GM19468 (cell line): ENCODE measurements around the gene ENAH.
"Not testable (repeated sequence)": the region's sequence is repeated elsewhere in the genome, so short reads cannot be mapped to it uniquely, and the experiment has no call there.

Experiments used
- ATAC-seq: cut with Tn5 transposase; IDR thresholded peaks from one replicate; pipeline ENCODE4 v1.9.1; 2021; ENCODE audit warnings: mild to moderate bottlenecking, moderate library complexity, moderate number of reproducible peaks; ENCODE audit not compliant: unreplicated experiment; ENCODE audit errors: extremely low read depth

ENAH gene

DNA sequence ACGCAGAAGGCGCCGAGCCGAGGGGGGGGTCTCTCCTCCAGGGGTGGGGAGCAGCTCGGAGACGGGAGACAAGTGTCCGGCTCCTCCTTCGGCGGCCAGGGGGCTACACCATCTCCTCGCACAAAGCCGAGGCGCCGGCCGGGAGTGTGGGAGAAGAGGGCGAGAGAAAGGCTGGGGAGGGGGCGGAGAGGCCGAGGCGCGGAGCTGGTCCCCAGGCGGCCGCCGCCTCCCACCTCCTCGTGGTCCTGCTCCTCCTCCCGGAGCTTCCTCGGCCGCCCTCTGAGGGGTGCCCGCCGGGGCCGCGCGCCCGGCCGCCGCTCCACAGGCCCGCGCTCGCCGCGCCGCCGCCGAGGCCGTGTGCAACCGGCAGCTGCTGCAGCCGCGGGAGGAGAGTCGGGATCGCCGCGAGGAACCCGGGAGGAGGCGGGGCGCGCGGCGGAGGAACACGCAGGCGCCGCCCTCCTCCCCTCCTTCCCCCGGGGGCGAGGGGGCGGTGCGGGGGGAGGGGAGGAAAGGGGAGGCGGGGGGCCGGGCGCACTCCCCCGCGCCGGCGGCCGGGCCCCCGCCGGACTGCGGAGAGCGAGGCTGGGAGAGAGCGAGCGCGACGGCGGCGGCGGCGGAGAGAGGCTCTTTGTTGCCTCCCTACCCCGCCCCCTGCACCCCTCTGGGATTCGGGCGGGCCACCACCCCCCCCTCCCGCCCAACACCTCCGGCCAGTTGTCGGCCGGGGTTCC, at the start of gene ENAH:
Gene ENAH, minus strand, starts transcription at position 395 of the 734 bp plus-strand sequence. CDS start 433 bp downstream, outside the sequence.
- ATAC-seq, result no peak

DNA sequence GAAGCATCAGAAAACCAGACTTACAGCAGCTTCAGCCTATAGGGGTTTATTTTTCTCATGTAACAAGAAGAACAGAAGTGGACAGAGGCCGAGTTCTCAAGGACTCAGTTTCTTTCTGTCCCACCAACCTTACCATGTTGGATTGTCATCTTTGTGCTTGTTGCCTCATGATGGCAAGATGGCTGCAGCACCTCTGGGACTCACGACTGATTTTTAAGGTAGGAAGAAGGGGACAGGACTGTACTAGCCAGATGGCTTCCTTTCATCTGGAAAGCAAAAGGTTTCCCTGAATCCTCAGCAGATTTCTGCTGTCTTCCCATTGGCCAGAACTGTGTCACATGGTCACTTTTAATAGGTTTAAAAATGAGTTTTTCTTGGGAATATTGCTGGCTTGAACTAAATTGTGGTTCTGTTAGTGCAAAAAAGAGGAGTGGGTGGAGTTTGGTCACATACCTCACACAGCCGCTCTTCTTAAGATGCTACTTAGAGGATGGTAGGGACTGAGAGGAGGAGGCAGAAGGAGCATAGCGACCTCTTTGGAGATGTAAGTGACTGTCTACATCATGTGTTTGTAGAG, 48.1 kb upstream of the ENAH start:
- no peak for ATAC-seq

DNA sequence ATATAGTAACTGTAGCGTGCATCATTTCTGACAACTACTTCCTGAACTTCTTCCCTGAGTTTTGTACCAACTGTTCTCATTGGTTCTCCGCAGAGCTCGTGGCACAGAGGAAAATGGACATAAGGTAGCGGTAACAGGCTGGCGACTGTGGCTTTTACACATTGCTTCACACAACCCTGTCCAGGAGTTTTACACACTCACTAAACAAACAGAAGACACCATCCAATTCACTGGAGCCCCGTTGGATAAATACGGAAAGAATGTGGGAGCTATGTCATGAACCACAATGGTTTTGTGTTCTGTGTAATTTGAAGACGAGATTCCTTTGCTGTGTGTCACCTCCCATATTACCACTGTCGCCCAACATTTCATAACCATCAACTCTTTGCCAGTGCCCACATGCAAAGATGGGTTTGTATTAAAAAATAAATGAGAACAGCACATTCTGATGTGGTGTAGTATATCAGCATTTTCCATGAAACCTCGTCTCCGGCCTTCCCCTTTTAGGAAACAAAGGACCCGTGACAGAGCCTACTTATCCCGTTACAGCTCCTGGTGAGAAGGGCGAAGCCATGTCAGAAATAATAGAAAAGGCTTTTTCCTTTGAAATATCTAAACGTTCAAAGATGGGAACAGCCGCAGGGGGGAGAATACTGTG, 47.4 kb upstream of the ENAH start:
- ATAC-seq, result no peak

DNA sequence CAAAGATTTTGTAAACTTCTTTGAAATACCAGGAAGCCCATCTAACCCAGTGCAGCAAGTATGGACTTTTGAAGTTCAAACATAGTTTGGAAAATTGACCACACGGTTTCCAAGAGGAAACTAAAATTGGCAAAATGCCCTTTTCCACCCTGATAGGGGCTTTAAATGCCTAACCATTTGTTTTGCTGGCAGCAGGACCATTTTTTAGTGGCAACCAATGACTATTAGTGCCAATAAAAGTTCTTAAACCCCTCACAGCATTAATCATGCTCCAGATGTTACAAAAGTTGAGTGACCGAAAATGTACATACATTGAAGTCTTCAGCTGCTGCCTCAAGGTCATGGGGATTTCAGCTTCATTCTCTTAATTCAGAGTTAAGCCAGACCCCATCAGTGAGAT, 46.4 kb upstream of the ENAH start:
- ATAC-seq, result no peak

DNA sequence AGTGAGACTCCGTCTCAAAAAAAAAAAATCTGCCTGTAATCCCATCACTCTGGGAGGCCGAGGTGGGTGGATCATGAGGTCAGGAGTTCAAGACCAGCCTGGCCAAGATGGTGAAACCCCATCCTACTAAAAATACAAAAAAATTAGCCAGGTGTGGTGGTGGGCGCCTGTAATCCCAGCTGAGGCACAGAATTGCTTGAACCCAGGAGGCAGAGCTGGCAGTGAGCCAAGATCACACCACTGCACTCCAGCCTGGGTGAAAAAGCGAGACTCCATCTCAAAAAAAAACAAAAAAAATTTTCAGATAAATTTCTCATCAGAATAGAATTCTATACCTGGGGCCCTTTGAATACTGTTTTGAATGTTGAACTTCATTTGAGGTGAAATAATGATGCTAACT, 45.3 kb upstream of the ENAH start:
- not testable (repeated sequence) for ATAC-seq

DNA sequence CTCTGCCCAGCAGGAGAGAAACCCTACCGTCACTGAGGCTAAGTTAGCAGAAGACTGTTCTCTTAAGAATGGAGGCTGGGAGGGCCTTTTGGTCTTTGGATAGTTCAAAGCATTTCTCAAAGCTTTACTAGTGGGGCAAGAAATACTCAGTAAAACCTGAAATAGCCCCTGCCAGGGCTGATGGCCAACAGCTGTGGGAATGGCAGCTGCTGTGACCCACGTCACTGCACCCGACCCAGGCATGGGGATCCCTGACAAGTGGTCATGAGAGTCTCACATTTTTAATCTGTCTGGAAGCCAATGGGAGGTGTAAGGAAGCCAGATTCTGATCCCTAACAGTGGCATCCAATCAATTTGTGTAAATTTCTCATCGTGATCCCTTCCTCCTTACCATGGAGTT, 44.5 kb upstream of the ENAH start:
- ATAC-seq, result no peak

DNA sequence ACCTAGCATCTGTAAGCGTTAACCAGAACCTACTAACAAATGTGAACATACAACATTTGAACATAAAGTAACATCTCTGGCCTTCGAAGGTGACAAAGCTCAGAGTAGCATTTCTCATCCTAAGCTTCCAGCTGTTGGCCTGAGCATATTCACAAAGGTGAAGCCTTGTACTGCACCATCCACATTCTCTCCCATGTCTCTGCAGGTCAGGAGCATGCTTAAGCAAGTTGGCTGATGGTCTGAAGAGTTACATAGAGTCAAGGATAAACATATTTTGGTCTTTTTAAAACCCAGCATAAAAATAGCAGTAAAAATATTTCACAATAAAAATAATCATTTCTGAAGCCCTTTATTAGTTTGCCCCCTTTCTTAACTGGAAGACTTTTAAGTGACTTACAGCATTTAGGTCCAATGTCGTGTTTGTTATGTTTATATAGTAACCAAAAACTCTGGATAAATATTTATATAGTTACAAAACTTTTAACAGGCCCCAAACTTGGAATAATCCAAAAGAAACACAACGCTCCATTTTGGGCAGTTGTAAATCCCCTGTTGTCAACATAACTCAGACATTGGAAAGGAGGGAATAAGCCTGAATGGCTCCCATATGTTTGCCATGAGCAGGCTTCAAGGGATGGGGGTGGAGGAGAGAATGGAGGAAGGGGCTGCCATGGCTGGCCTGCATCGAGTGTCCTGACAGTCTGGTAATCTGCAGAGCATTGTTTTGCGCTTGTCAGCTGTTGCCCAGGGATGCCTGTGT, 42.8 kb upstream of the ENAH start:
- no peak for ATAC-seq

DNA sequence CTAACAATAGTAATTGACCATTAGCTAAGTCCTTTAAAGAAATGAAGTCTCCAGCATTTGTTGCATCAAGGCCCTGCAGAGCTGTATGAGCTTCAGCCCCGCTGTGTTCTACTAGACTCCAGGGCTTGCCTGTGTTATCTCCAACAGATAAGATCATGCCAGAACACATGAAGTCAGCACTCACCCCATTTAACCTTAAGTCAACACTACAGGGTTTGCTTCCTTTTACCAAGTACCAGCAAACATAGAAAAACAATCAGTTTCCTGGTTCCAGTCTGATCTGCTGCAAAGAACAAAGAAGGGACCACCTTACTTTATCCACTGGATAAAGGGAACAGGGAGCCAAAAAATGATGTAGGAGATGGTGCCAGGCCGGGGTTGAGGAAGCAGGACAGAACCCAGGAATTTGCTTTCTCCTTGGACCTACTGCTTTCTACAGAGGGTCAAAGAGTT, 41.3 kb upstream of the ENAH start:
- no peak for ATAC-seq

DNA sequence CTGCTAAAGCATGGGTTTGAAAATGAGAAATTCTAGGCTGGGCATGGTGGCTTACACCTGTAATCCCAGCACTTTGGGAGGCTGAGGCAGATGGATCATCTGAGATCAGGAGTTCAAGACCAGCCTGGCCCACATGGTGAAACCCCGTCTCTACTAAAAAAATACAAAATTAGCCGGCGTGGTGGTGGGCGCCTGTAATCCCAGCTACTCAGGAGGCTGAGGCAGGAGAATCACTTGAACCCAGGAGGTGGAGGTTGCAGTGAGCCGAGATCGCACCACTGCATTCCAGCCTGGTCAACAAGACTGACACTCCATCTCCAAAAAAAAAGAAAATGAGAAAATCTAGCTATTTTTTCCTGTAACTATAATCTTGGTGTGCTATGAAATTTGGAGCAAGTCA, 40.8 kb upstream of the ENAH start:
- ATAC-seq, result not testable (repeated sequence)

DNA sequence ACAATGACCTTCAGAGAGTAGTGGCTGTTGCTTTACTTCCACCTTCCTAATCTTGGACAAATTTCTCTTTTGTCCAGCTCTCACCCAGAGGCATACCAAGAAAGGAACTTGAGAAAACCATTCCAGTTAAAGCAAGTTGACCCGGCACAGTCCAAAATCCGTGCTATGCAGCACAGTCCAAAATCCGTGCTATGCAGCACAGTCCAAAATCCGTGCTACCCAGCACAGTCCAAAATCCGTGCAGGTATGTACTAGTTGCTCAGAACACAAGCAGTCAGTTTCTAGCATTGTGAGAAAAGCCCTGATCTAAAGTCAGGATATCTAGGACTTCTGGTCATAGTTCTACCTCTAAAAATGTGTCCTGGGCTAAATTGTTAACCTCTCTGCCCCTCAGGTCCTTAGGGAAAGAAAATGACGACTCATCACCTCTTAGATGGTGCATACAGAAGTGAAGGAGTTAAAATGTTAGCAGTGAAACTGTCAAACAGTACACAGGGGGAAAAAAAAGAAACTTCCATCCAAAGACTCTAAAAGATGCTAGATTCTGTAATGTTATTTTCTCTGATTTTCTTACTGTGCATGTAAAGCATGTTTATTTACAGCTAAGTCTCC, 40.3 kb upstream of the ENAH start:
- ATAC-seq, result no peak

DNA sequence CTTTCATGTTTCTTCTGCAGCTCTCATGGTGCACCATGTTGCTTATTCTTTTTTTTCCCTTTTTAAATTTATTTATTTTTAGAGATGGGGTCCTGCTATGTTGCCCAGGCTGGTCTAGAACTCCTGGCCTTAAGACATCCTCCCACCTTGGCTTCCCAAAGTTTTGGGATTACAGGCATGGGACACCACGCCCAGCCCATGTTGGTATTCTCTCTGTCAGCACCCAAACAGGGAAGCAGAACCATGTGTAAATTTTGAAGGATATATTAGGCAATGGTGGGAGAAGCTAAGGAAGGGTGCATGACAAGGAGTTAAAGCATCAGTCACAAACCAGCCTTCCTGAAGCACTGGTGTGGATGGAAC, 39.6 kb upstream of the ENAH start:
- no peak for ATAC-seq

DNA sequence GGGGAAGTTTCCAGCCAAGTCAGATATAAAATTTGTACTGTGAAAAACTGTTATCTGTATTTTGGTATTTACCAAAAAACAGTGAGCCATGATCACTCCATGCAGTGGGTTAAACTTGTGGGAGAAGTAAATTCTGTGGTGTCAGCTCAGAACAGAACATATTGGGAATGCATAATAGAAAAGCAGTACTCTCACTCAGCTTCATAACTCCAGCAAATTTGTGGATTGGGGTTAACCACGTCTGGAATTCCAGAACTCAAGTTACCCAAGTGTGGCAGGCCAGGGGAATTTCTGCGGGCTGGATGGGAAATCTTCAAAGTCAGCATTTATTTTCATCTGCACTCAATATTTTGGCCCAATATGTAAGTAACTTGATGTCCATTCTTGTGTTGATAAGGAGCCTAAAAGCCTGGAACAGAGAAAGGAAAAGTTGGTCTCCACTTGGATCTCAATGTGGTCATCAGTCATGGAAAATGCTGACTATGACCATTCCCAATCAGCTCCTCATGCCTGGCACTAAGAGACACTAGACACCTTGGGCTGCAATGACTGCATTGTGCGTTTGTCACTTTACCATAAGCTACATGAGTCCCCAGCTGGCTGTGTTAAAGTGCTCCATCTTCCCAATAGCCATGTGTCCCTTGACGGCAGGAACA, 39.1 kb upstream of the ENAH start:
- no peak for ATAC-seq

DNA sequence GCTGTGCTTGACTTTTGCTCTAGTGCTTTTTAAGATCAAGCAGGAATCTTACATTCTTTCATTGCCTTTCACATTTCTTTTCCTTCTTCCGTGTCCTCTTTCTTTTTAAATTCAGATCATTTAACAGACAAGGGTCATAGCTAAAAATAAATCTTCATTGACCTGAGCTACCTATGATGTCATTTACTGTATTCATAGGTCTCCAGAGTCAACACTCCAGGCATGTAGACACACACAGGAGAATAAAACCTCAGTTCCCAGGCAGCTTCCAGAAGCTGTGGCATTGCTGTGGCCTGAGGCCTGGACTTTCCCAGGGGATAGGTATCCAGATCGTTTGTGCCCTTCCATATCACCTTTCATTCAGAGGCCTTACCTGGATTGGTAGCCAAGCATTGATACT, 38.5 kb upstream of the ENAH start:
- no peak for ATAC-seq

DNA sequence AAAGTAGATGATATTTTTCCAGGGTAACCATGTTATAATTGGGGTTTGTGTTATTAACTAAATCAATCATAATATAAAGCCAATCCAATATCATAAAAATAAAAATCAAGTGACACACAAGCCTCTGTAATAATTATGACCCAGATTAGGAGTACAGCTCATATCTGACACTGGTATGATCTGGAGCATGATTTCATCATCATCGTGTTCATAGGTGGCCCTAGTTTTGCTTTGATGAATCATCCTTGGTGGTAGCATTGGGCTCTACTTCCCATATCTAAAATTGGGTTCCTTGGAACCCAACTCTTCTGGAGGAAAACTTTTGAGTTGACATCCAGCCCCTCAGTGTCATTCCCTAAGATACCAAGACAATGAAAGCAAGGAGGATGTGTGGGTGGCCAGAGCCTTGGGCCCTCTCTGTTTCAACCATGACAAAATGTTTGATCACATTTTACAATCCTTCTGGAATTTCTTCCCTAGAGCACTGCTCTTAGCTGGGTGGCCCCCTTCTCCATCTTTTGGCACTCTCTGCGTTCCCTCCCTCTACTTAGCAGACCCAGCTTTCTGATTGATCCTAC, 37.0 kb upstream of the ENAH start:
- no peak for ATAC-seq

DNA sequence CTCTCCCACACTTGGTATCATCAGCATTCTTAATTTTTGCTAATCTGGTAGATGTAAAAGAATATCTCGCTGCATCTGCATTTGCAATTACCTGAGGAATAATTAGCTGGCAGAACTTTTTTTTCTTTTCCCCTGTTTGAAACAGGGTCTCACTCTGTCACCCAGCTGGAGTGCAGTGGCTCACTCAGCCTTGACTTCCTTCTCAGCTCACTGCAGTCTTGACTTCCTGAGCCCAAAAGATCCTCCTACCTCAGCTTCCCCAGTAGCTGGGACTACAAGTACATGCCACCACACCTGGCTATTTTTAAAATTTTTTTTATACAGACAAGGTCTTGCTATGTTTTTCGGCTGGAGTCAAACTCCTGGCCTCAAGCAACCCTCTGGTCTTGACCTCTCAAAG, 35.4 kb upstream of the ENAH start:
- ATAC-seq, result no peak

DNA sequence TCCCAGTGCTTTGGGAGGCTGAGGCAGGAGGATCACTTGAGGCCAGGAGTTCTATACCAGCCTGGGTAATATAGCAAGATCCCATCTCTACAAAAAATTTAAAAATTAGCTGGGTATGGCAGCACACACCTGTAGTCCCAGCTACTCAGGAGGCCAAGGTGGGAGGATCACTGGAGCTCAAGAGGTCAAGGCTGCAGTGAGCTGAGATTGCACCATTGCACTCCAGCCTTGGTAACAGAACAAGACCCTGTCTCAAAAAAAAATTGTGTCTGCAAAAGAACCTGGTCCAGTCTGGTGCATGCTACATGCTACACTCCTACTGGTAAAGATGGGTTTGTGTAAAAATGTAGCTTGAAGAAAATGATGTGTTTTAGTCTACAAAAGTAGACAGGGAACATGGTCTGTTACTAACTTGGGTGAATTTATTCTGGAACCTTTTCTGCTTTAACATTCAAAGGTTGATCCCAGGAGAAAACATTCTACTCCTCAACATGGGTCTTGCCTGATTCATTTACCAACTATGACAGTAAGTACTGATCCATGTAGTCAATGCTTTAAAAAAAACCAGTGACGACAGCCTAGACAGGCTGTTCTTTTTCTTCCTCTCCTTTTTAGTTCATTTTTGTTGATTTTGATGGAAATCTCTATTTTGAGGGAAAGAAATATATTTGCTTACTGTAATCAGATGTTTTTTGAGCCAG, 32.7 kb upstream of the ENAH start:
- ATAC-seq, result no peak

DNA sequence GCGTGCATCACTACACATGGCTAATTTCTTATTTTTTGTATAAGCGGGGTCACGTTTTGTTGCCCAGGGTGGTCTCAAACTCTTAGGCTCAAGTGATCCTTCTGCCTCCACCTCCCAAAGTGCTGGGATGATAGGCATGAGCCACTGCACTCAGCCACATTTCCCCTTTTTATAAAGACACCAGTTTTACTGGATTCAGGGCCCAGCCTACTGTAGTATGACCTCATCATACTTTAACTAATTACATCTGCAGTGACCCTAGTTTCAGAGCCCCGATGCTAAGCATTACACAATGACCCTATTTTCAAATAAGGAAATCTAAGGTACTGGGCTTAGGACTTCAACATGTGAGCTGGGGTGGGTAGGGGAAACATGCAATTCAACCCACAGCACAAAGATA, 31.8 kb upstream of the ENAH start:
- ATAC-seq, result no peak

DNA sequence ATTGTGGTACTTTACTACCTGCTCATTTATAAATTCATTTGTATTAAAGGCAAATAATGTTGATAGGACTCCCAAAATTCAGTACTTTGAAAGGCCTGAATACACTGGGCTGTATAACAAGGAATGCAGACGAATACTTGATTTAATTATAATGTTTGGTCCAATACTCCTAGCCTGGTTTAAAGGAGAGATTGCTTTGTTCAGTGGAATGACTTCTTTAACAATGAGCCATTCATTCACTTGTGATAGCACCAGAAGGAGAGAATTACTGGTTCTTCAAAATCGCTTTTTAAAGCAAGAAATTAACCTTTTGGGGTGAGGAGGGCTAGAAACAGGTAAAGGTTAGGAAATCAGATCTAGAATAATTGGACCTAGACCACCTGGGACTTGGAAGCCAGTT, 28.3 kb upstream of the ENAH start:
- ATAC-seq, result no peak

DNA sequence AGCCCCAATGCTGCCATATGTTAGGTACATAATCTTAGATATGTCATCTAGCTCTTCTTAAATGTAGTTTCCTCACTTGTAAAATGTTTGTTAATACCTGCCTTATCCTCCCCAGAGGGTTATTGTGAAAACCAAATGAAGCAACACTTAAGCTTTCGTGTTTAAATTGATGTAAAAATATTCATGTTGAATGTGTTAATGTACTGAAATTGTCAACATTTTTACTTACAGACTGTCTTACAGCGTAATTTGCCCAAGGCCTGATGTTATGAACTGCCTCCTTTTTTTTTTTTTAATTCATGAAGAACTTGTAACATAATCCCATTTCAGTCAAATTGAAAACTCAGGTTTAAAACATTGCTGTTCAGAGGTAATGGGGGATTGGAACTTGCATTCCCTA, 25.6 kb upstream of the ENAH start:
- no peak for ATAC-seq
